IMR-90 (cell line): ENCODE data around the gene TRAPPC2L. TPM values are rescaled to one million over a fixed set of nuclear protein-coding genes. Genes with fewer than 3 reads are reported as not detected.

Source experiments
- ATAC-seq: fragments of 200-7000 bp; cut with Tn5 transposase; 2 replicates; pipeline ENCODE4 v1.9.1; 2020; ENCODE audit warnings: low read depth, mild to moderate bottlenecking, moderate library complexity
- BruUV-seq: library from RNA; stranded (reverse); fragments of 400-500 nt; replicated peaks from 2 replicates; lab custom pipeline; 2021; lab: Mats Ljungman, UMichigan
- CTCF ChIA-PET: fragments of 300-600 bp; formaldehyde crosslinking; extraction: SDS; loops from one replicate; lab custom pipeline; 2021; ENCODE audit warnings: antibody characterized with exemption; lab: Yijun Ruan, JAX
- POLR2A ChIA-PET: fragments of 300-600 bp; sonication (Branson Sonifier 250); formaldehyde crosslinking; loops from one replicate; lab custom pipeline; 2022; ENCODE audit warnings: antibody characterized with exemption; ENCODE audit not compliant: unreplicated experiment; lab: Charles Lee
- DNase-seq: peaks from one replicate; pipeline ENCODE4 v3.0.0; 2013
- H2AFZ ChIP-seq: replicated peaks from 2 replicates; pipeline ENCODE3; 2013; ENCODE audit warnings: low read length, mild to moderate bottlenecking; ENCODE audit not compliant: poor library complexity
- H2AK5ac ChIP-seq: 2 replicates; pipeline ENCODE4 v1.6.1; 2013; ENCODE audit warnings: low read depth, low read length, inconsistent platforms
- H2AK9ac ChIP-seq: replicated peaks from 2 replicates; pipeline ENCODE3; 2013; ENCODE audit warnings: mild to moderate bottlenecking, low read depth, low read length, moderate library complexity; ENCODE audit not compliant: poor library complexity
- H2BK120ac ChIP-seq: 2 replicates; pipeline ENCODE4 v1.6.1; 2013; ENCODE audit warnings: low read depth, low read length, inconsistent platforms
- H2BK15ac ChIP-seq: 3 replicates; pipeline ENCODE4 v1.6.1; 2013; ENCODE audit warnings: low read depth, low read length, inconsistent platforms
- H2BK20ac ChIP-seq: 2 replicates; pipeline ENCODE4 v1.6.1; 2013; ENCODE audit warnings: low read depth, mild to moderate bottlenecking, inconsistent platforms, low read length, moderate library complexity
- H2BK5ac ChIP-seq: 2 replicates; pipeline ENCODE4 v1.6.1; 2013; ENCODE audit warnings: mild to moderate bottlenecking, low read depth, low read length, inconsistent platforms; ENCODE audit not compliant: poor library complexity, severe bottlenecking
- H3K14ac ChIP-seq: replicated peaks from 2 replicates; pipeline ENCODE4 v1.6.1; 2013; ENCODE audit warnings: low read depth, low read length, inconsistent platforms
- H3K18ac ChIP-seq: 2 replicates; pipeline ENCODE4 v1.6.1; 2013; ENCODE audit warnings: low read depth, low read length, control low read depth
- H3K23ac ChIP-seq: 2 replicates; pipeline ENCODE4 v1.6.1; 2013; ENCODE audit warnings: low read depth, low read length, inconsistent platforms
- H3K27ac ChIP-seq: 2 replicates; pipeline ENCODE4 v1.5.1; 2013; ENCODE audit warnings: mild to moderate bottlenecking, control low read depth, low read length; ENCODE audit not compliant: insufficient read depth
- H3K27me3 ChIP-seq: 2 replicates; pipeline ENCODE4 v1.6.1; 2013; ENCODE audit warnings: low read length; ENCODE audit not compliant: control insufficient read depth, insufficient read depth
- H3K36me3 ChIP-seq: 2 replicates; pipeline ENCODE4 v1.6.1; 2013; ENCODE audit warnings: low read length, mixed read lengths; ENCODE audit not compliant: control insufficient read depth, insufficient read depth
- H3K4ac ChIP-seq: 2 replicates; pipeline ENCODE4 v1.6.1; 2013; ENCODE audit warnings: low read depth, low read length, inconsistent platforms
- H3K4me1 ChIP-seq: 2 replicates; pipeline ENCODE4 v1.6.1; 2013; ENCODE audit warnings: low read length, mixed read lengths; ENCODE audit not compliant: control insufficient read depth, insufficient read depth
- H3K4me2 ChIP-seq: 2 replicates; pipeline ENCODE4 v1.6.1; 2013; ENCODE audit warnings: low read depth, mild to moderate bottlenecking, control low read depth, low read length, moderate library complexity
- H3K4me3 ChIP-seq: 2 replicates; pipeline ENCODE4 v1.5.1; 2013; ENCODE audit warnings: low read depth, mild to moderate bottlenecking, control low read depth, low read length, moderate library complexity; ENCODE audit not compliant: insufficient read depth
- H3K56ac ChIP-seq: 2 replicates; pipeline ENCODE4 v1.6.1; 2013; ENCODE audit warnings: low read length, inconsistent platforms; ENCODE audit not compliant: insufficient read depth; ENCODE audit errors: extremely low read depth
- H3K79me1 ChIP-seq, 2 experiments: 2 replicates each; pipeline ENCODE4 v1.6.1; 2013; ENCODE audit warnings: low read length in 2 of 2, inconsistent platforms in 1 of 2, low read depth in 1 of 2
- H3K9ac ChIP-seq: 2 replicates; pipeline ENCODE4 v1.6.1; 2013; ENCODE audit warnings: low read depth, low read length, control low read depth
- H3K9me1 ChIP-seq: 2 replicates; pipeline ENCODE4 v1.6.1; 2013; ENCODE audit warnings: low read length, inconsistent platforms; ENCODE audit not compliant: insufficient read depth
- H3K9me3 ChIP-seq: 2 replicates; pipeline ENCODE4 v1.6.1; 2013; ENCODE audit warnings: low read length; ENCODE audit not compliant: control insufficient read depth, insufficient read depth
- H4K20me1 ChIP-seq: 2 replicates; pipeline ENCODE4 v1.6.1; 2013; ENCODE audit warnings: low read length, inconsistent platforms; ENCODE audit not compliant: insufficient read depth
- H4K5ac ChIP-seq: 2 replicates; pipeline ENCODE4 v1.6.1; 2013; ENCODE audit warnings: mild to moderate bottlenecking, low read depth, low read length, control low read depth
- H4K8ac ChIP-seq, 2 experiments: 2 replicates each; pipeline ENCODE4 v1.6.1; 2013; ENCODE audit warnings: low read depth in 2 of 2, low read length in 2 of 2, control low read depth in 1 of 2, inconsistent platforms in 1 of 2
- H4K91ac ChIP-seq: 2 replicates; pipeline ENCODE4 v1.6.1; 2013; ENCODE audit warnings: low read depth, low read length, inconsistent platforms; ENCODE audit not compliant: insufficient read depth
- BHLHE40 ChIP-seq: fragments of 150-350 bp; IDR thresholded peaks from 2 replicates; pipeline ENCODE4 v1.6.1; 2016; ENCODE audit warnings: mild to moderate bottlenecking, low read depth, low read length
- CEBPB ChIP-seq: IDR thresholded peaks from 2 replicates; pipeline ENCODE4 v1.6.1; 2012; ENCODE audit warnings: low read depth, low read length, improper control_type of control experiment
- CHD1 ChIP-seq: IDR thresholded peaks from 2 replicates; pipeline ENCODE4 v1.6.1; 2012; ENCODE audit warnings: low read depth, low read length, improper control_type of control experiment
- FOS ChIP-seq: fragments of 150-350 bp; IDR thresholded peaks from 2 replicates; pipeline ENCODE4 v1.6.1; 2016; ENCODE audit warnings: low read depth, low read length
- MAFK ChIP-seq: IDR thresholded peaks from 2 replicates; pipeline ENCODE4 v1.6.1; 2012; ENCODE audit warnings: low read depth, low read length, improper control_type of control experiment
- MAZ ChIP-seq: IDR thresholded peaks from 2 replicates; pipeline ENCODE4 v1.6.1; 2012; ENCODE audit warnings: low read depth, mild to moderate bottlenecking, low read length, improper control_type of control experiment, moderate library complexity, borderline replicate concordance
- MXI1 ChIP-seq: IDR thresholded peaks from 2 replicates; pipeline ENCODE4 v1.6.1; 2012; ENCODE audit warnings: low read depth, mild to moderate bottlenecking, low read length, moderate library complexity, borderline replicate concordance
- NFE2L2 ChIP-seq: fragments of 150-350 bp; IDR thresholded peaks from 2 replicates; pipeline ENCODE4 v1.6.1; 2016; ENCODE audit warnings: low read depth, mild to moderate bottlenecking, low read length
- POLR2A ChIP-seq: IDR thresholded peaks from 2 replicates; pipeline ENCODE4 v1.6.1; 2012; ENCODE audit warnings: mild to moderate bottlenecking, low read depth, low read length
- RAD21 ChIP-seq: IDR thresholded peaks from 2 replicates; pipeline ENCODE4 v1.6.1; 2012; ENCODE audit warnings: low read length, improper control_type of control experiment
- RCOR1 ChIP-seq: IDR thresholded peaks from 2 replicates; pipeline ENCODE4 v1.6.1; 2012; ENCODE audit warnings: mild to moderate bottlenecking, low read length, improper control_type of control experiment; ENCODE audit not compliant: insufficient replicate concordance
- RFX5 ChIP-seq: IDR thresholded peaks from 2 replicates; pipeline ENCODE4 v1.8.0; 2012; ENCODE audit warnings: low read depth, mild to moderate bottlenecking, low read length, moderate library complexity
- SMC3 ChIP-seq: fragments of 150-350 bp; IDR thresholded peaks from 2 replicates; pipeline ENCODE4 v1.6.1; 2016; ENCODE audit warnings: low read depth, mild to moderate bottlenecking, antibody characterized with exemption, low read length, moderate library complexity
- USF2 ChIP-seq: fragments of 150-350 bp; IDR thresholded peaks from 2 replicates; pipeline ENCODE4 v1.6.1; 2017; ENCODE audit warnings: mild to moderate bottlenecking, antibody characterized with exemption, low read length, low read depth
- WGBS, 2 experiments: methylation state at CpG; one replicate each; pipeline versions ENCODE4 v1.1.5 to v1.1.7; 2013; ENCODE audit warnings: missing lambda C conversion rate in 2 of 2; ENCODE audit not compliant: insufficient read length in 1 of 2; ENCODE audit errors: extremely low coverage in 2 of 2; 5-methylcytosine and 5-hydroxymethylcytosine counted together
- dilution Hi-C: fragments of 300-500 bp; cut with HindIII; formaldehyde crosslinking; loops from one replicate; pipeline ENCODE4 v1.14.3; 2018; ENCODE audit warnings: low sequenced_read_pairs; ENCODE audit not compliant: unreplicated experiment
- in situ Hi-C: fragments of 300-500 bp; cut with MboI; formaldehyde crosslinking; loops from 3 replicates; pipeline ENCODE4 v1.14.3; 2019; ENCODE audit warnings: low sequenced_read_pairs, inconsistent platforms, mixed read lengths
- intact Hi-C: fragments of 100-400 bp; cut with micrococcal nuclease; formaldehyde crosslinking; loops from 2 replicates; pipeline ENCODE4 v1.10.0; 2022
- polyA plus RNA-seq, 3 experiments: library from polyadenylated mRNA; depleted of rRNA; stranded (reverse); fragments of >200 nt; gene quantifications; 2 replicates each; pipeline ENCODE4 v1.2.3, GENCODE V29; 2012; ENCODE audit warnings: low replicate concordance in 1 of 3
- total RNA-seq: library from RNA; depleted of rRNA; stranded (reverse); fragments of >200 nt; gene quantifications from 2 replicates; pipeline ENCODE4 v1.2.3, GENCODE V29; 2012
- TF ChIP-seq, protein P1 (sequence below): conservative IDR thresholded peaks from 2 replicates; pipeline ENCODE4 v1.5.1; 2012; ENCODE audit warnings: mild to moderate bottlenecking, low read depth, low read length, improper control_type of control experiment
- TF ChIP-seq, protein P2 (sequence below): fragments of 150-350 bp; IDR thresholded peaks from 2 replicates; pipeline ENCODE4 v1.6.1; 2016; ENCODE audit warnings: low read depth, mild to moderate bottlenecking, low read length, moderate library complexity, borderline replicate concordance

TRAPPC2L gene
- total and polyA plus RNA-seq, 2 of the 4 experiments (the other 2 are of a cell fraction), result 102 to 109 TPM

DNA sequence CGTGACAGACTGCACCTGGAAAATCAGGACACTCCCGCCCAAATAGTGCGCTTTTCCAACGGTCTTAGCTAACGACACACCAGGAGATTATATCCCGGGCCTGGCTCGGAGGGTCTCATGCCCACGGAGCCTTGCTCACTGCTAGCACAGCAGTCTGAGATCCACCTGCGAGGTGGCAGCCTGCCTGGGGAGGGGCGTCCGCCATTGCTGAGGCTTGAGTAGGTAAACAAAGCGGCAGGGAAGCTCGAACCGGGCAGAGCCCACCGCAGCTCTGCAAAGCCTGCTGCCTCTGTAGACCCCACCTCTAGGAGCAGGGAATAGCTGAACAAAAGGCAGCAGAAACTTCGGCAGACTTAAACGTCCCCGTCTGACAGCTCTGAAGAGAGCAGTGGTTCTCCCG is 5.3 kb upstream of the TRAPPC2L start:
- H4K5ac ChIP-seq, result no peak overlapping the region
- intact Hi-C loops (no loop called here), dilution Hi-C loops (no loop called here), in situ Hi-C loops (no loop called here)
- BruUV-seq, result no TSS peak
- CTCF ChIA-PET, result no interaction called here
- no peak overlapping the region for H2BK20ac ChIP-seq
- H3K4me2 ChIP-seq, result no peak overlapping the region
- no peak overlapping the region for H2BK15ac ChIP-seq
- no peak overlapping the region for H3K23ac ChIP-seq
- H3K79me1 ChIP-seq, result peaks cover 7 to 29% of the 10 kb centered on the region in 2 experiments
- H3K18ac ChIP-seq, result no peak overlapping the region
- H3K9me3 ChIP-seq, result no peaks in the 10 kb centered on the region
- H4K20me1 ChIP-seq, result peaks cover 28% of the 10 kb centered on the region
- no peak overlapping the region for H3K27ac ChIP-seq
- no peak overlapping the region for H3K4ac ChIP-seq
- no peak overlapping the region for H2AFZ ChIP-seq
- ATAC-seq (no peak), DNase-seq (no peak)
- no peak overlapping the region for H2BK5ac ChIP-seq
- WGBS, 2 experiments, result 91% methylated on average over 16 of the region's 19 CpGs; no CpG with 5 or more reads in 1 of the 2 experiments
- no peak overlapping the region for H2BK120ac ChIP-seq
- POLR2A ChIA-PET, result no interaction called here
- no peak for TF ChIP-seq USF2
- no peak for TF ChIP-seq MAZ
- no peak for TF ChIP-seq MAFK
- TF ChIP-seq FOS, result no peak
- no peak for TF ChIP-seq RFX5
- TF ChIP-seq CEBPB, result no peak
- no peak for TF ChIP-seq SMC3
- no peak for TF ChIP-seq NFE2L2
- no peak for TF ChIP-seq CHD1
- TF ChIP-seq, protein P1, sequence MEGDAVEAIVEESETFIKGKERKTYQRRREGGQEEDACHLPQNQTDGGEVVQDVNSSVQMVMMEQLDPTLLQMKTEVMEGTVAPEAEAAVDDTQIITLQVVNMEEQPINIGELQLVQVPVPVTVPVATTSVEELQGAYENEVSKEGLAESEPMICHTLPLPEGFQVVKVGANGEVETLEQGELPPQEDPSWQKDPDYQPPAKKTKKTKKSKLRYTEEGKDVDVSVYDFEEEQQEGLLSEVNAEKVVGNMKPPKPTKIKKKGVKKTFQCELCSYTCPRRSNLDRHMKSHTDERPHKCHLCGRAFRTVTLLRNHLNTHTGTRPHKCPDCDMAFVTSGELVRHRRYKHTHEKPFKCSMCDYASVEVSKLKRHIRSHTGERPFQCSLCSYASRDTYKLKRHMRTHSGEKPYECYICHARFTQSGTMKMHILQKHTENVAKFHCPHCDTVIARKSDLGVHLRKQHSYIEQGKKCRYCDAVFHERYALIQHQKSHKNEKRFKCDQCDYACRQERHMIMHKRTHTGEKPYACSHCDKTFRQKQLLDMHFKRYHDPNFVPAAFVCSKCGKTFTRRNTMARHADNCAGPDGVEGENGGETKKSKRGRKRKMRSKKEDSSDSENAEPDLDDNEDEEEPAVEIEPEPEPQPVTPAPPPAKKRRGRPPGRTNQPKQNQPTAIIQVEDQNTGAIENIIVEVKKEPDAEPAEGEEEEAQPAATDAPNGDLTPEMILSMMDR, result no peak
- TF ChIP-seq RCOR1, result no peak
- no peak for TF ChIP-seq BHLHE40
- TF ChIP-seq POLR2A, result no peak
- no peak for TF ChIP-seq MXI1
- TF ChIP-seq, protein P2, sequence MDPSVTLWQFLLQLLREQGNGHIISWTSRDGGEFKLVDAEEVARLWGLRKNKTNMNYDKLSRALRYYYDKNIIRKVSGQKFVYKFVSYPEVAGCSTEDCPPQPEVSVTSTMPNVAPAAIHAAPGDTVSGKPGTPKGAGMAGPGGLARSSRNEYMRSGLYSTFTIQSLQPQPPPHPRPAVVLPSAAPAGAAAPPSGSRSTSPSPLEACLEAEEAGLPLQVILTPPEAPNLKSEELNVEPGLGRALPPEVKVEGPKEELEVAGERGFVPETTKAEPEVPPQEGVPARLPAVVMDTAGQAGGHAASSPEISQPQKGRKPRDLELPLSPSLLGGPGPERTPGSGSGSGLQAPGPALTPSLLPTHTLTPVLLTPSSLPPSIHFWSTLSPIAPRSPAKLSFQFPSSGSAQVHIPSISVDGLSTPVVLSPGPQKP, result no peak
- no peak for TF ChIP-seq RAD21
- H3K9ac ChIP-seq, result no peak overlapping the region
- H3K9me1 ChIP-seq, result 0 out of 2 replicates have a peak, but pooled peaks cover 4% of the 10 kb centered on the region
- H2AK9ac ChIP-seq, result no peak overlapping the region
- H3K14ac ChIP-seq, result no peak overlapping the region
- H4K91ac ChIP-seq, result no peak overlapping the region
- H4K8ac ChIP-seq, result no peak overlapping the region
- peaks cover 15% of the 10 kb centered on the region for H3K36me3 ChIP-seq
- H3K4me1 ChIP-seq, result peaks cover 6% of the 10 kb centered on the region
- no peaks in the 10 kb centered on the region for H3K27me3 ChIP-seq
- H2AK5ac ChIP-seq, result no peak overlapping the region
- no peak overlapping the region for H3K4me3 ChIP-seq
- H3K56ac ChIP-seq, result no peak overlapping the region
